Activated T-helper 17 cell treated with anti-CD3 and anti-CD28 coated beads, Interleukin-2, amount 50 U/mL, for 72 hours (primary cell): ENCODE results near the gene HOXB5. TPM values are rescaled to one million over a fixed set of nuclear protein-coding genes. Genes with fewer than 3 reads are reported as not detected.

ENCODE experiments used
- ATAC-seq: fragments of 150-1000 bp; cut with Tn5 transposase; replicated peaks from 2 replicates; pipeline ENCODE4 v1.10.0; 2021; ENCODE audit warnings: mild to moderate bottlenecking, moderate library complexity
- H3K27ac Mint-ChIP-seq: one replicate; pipeline ENCODE4 v1.8.0; 2022; ENCODE audit warnings: mixed read lengths
- H3K27me3 Mint-ChIP-seq: one replicate; pipeline ENCODE4 v1.8.0; 2022; ENCODE audit warnings: mixed read lengths
- H3K36me3 Mint-ChIP-seq: one replicate; pipeline ENCODE4 v1.8.0; 2022; ENCODE audit warnings: low read depth, mild to moderate bottlenecking, mixed read lengths
- H3K4me1 Mint-ChIP-seq: one replicate; pipeline ENCODE4 v1.8.0; 2022; ENCODE audit warnings: mixed read lengths
- H3K4me3 Mint-ChIP-seq: one replicate; pipeline ENCODE4 v1.8.0; 2022; ENCODE audit warnings: mild to moderate bottlenecking, mixed read lengths
- H3K9me3 Mint-ChIP-seq: one replicate; pipeline ENCODE4 v1.8.0; 2022; ENCODE audit warnings: mixed read lengths
- total RNA-seq, 2 donors: library from RNA; stranded (reverse); gene quantifications; one replicate each; pipeline ENCODE4 v1.2.3, GENCODE V29; 2022

The HOXB5 gene
- not detected for total RNA-seq

GRCh38 chr17:48593126-48593829 lies at the start of gene HOXB5:
HOXB5 (minus strand) TSS chr17:48593779; CDS start chr17:48593682, 97 bp downstream.
- H3K27me3 Mint-ChIP-seq, result peaks cover 70% of the 10 kb centered on the region

GRCh38 chr17:48642843-48643696 lies 49.5 kb upstream of the HOXB5 start:
- no peaks in the 10 kb centered on the region for H3K9me3 Mint-ChIP-seq
- H3K36me3 Mint-ChIP-seq, result no peaks in the 10 kb centered on the region
- H3K27me3 Mint-ChIP-seq, result peaks cover 78% of the 10 kb centered on the region
- no peak for ATAC-seq
- no peak overlapping the region for H3K27ac Mint-ChIP-seq
- H3K4me1 Mint-ChIP-seq, result peaks cover 13% of the 10 kb centered on the region
- no peak overlapping the region for H3K4me3 Mint-ChIP-seq

More at GRCh38 chr17:48593126-48593829, at the start of gene HOXB5:
- peak; percentile 40 for ATAC-seq
- Mint-ChIP-seq H3K27ac (no peak within 1 kb of the TSS), H3K4me1 (peaks cover 16% of the 10 kb centered on the region), H3K36me3 (no peaks in the 10 kb centered on the region), H3K9me3 (no peaks in the 10 kb centered on the region), H3K4me3 (peak within 1 kb of the TSS; percentile 82)

- Mint-ChIP-seq H3K4me3 (peak overlapping the region; percentile 17), H3K36me3 (no peaks in the 10 kb centered on the region), H3K27ac (no peak overlapping the region), H3K27me3 (peaks cover 80% of the 10 kb centered on the region), H3K9me3 (no peaks in the 10 kb centered on the region), H3K4me1 (peaks cover 13% of the 10 kb centered on the region)
- no peak for ATAC-seq
Observed at GRCh38 chr17:48642059-48642842, 48.7 kb upstream of the HOXB5 start.

- no peak for ATAC-seq
- Mint-ChIP-seq H3K36me3 (no peaks in the 10 kb centered on the region), H3K4me1 (peaks cover 8% of the 10 kb centered on the region)
Observed at GRCh38 chr17:48641541-48642058, 48.0 kb upstream of the HOXB5 start.

GRCh38 chr17:48640858-48641180 lies 47.2 kb upstream of the HOXB5 start:
- Mint-ChIP-seq H3K36me3 (no peaks in the 10 kb centered on the region), H3K27ac (no peak overlapping the region), H3K4me1 (peaks cover 8% of the 10 kb centered on the region), H3K27me3 (peaks cover 82% of the 10 kb centered on the region), H3K9me3 (no peaks in the 10 kb centered on the region), H3K4me3 (no peak overlapping the region)
- ATAC-seq, result no peak

More at GRCh38 chr17:48641541-48642058, 48.0 kb upstream of the HOXB5 start:
- H3K9me3 Mint-ChIP-seq, result no peaks in the 10 kb centered on the region
- H3K4me3 Mint-ChIP-seq, result peak overlapping the region; percentile 17
- peaks cover 82% of the 10 kb centered on the region for H3K27me3 Mint-ChIP-seq
- no peak overlapping the region for H3K27ac Mint-ChIP-seq

GRCh38 chr17:48639982-48640857 lies 46.6 kb upstream of the HOXB5 start:
- Mint-ChIP-seq H3K27me3 (peaks cover 82% of the 10 kb centered on the region), H3K4me1 (peaks cover 8% of the 10 kb centered on the region), H3K9me3 (no peaks in the 10 kb centered on the region), H3K36me3 (no peaks in the 10 kb centered on the region), H3K27ac (no peak overlapping the region), H3K4me3 (no peak overlapping the region)
- ATAC-seq, result no peak

GRCh38 chr17:48639136-48639535 lies 45.6 kb upstream of the HOXB5 start:
- ATAC-seq, result no peak
- peaks cover 80% of the 10 kb centered on the region for H3K27me3 Mint-ChIP-seq
- H3K27ac Mint-ChIP-seq, result no peak overlapping the region
- H3K36me3 Mint-ChIP-seq, result no peaks in the 10 kb centered on the region
- H3K9me3 Mint-ChIP-seq, result no peaks in the 10 kb centered on the region
- H3K4me3 Mint-ChIP-seq, result no peak overlapping the region
- H3K4me1 Mint-ChIP-seq, result peaks cover 8% of the 10 kb centered on the region

GRCh38 chr17:48637323-48638260 lies 44.0 kb upstream of the HOXB5 start:
- ATAC-seq, result peak; percentile 35
- Mint-ChIP-seq H3K27me3 (peaks cover 73% of the 10 kb centered on the region), H3K4me3 (no peak overlapping the region), H3K9me3 (no peaks in the 10 kb centered on the region), H3K4me1 (peaks cover 8% of the 10 kb centered on the region), H3K36me3 (no peaks in the 10 kb centered on the region), H3K27ac (no peak overlapping the region)

GRCh38 chr17:48636177-48637018 lies 42.8 kb upstream of the HOXB5 start:
- Mint-ChIP-seq H3K27me3 (peaks cover 72% of the 10 kb centered on the region), H3K9me3 (no peaks in the 10 kb centered on the region), H3K27ac (no peak overlapping the region), H3K4me1 (peaks cover 2% of the 10 kb centered on the region), H3K36me3 (no peaks in the 10 kb centered on the region), H3K4me3 (peak overlapping the region; percentile 52)
- ATAC-seq, result peak; percentile 79

GRCh38 chr17:48634493-48635208 lies 41.1 kb upstream of the HOXB5 start:
- no peaks in the 10 kb centered on the region for H3K4me1 Mint-ChIP-seq
- H3K27me3 Mint-ChIP-seq, result peaks cover 74% of the 10 kb centered on the region
- peak overlapping the region; percentile 44 for H3K4me3 Mint-ChIP-seq
- ATAC-seq, result no peak
- no peaks in the 10 kb centered on the region for H3K9me3 Mint-ChIP-seq
- no peak overlapping the region for H3K27ac Mint-ChIP-seq
- no peaks in the 10 kb centered on the region for H3K36me3 Mint-ChIP-seq

- peak overlapping the region; percentile 44 for H3K4me3 Mint-ChIP-seq
- peaks cover 73% of the 10 kb centered on the region for H3K27me3 Mint-ChIP-seq
- H3K4me1 Mint-ChIP-seq, result no peaks in the 10 kb centered on the region
- H3K27ac Mint-ChIP-seq, result no peak overlapping the region
- no peaks in the 10 kb centered on the region for H3K9me3 Mint-ChIP-seq
- H3K36me3 Mint-ChIP-seq, result no peaks in the 10 kb centered on the region
- no peak for ATAC-seq
Observed at GRCh38 chr17:48633266-48633677, 39.7 kb upstream of the HOXB5 start.
